NCI-H460 (cell line): Measurements from ENCODE around the gene ARMH4. TPM values are rescaled to one million over a fixed set of nuclear protein-coding genes. Genes with fewer than 3 reads are reported as not detected.

ENCODE experiments used
- DNase-seq: peaks from one replicate; pipeline ENCODE4 v3.0.0-alpha.2; 2016; ENCODE audit warnings: low read depth; ENCODE audit errors: extremely low read depth
- polyA plus RNA-seq: library from polyadenylated mRNA; depleted of rRNA; stranded (reverse); fragments of >200 nt; gene quantifications from 2 replicates; pipeline ENCODE4 v1.2.3, GENCODE V29; 2014; cell fraction: nucleus; rRNA removed
- total RNA-seq: library from RNA; depleted of rRNA; stranded (reverse); fragments of >200 nt; shearing (Covaris generic); gene quantifications from 2 replicates; pipeline ENCODE4 v1.2.3, GENCODE V29; 2014; rRNA removed

Gene ARMH4, protein sequence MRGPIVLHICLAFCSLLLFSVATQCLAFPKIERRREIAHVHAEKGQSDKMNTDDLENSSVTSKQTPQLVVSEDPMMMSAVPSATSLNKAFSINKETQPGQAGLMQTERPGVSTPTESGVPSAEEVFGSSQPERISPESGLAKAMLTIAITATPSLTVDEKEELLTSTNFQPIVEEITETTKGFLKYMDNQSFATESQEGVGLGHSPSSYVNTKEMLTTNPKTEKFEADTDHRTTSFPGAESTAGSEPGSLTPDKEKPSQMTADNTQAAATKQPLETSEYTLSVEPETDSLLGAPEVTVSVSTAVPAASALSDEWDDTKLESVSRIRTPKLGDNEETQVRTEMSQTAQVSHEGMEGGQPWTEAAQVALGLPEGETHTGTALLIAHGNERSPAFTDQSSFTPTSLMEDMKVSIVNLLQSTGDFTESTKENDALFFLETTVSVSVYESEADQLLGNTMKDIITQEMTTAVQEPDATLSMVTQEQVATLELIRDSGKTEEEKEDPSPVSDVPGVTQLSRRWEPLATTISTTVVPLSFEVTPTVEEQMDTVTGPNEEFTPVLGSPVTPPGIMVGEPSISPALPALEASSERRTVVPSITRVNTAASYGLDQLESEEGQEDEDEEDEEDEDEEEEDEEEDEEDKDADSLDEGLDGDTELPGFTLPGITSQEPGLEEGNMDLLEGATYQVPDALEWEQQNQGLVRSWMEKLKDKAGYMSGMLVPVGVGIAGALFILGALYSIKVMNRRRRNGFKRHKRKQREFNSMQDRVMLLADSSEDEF
- total RNA-seq: 0.23 and 1.2 TPM in 2 replicates
- polyA plus RNA-seq: 0.02 and 0.35 TPM in 2 replicates

DNA sequence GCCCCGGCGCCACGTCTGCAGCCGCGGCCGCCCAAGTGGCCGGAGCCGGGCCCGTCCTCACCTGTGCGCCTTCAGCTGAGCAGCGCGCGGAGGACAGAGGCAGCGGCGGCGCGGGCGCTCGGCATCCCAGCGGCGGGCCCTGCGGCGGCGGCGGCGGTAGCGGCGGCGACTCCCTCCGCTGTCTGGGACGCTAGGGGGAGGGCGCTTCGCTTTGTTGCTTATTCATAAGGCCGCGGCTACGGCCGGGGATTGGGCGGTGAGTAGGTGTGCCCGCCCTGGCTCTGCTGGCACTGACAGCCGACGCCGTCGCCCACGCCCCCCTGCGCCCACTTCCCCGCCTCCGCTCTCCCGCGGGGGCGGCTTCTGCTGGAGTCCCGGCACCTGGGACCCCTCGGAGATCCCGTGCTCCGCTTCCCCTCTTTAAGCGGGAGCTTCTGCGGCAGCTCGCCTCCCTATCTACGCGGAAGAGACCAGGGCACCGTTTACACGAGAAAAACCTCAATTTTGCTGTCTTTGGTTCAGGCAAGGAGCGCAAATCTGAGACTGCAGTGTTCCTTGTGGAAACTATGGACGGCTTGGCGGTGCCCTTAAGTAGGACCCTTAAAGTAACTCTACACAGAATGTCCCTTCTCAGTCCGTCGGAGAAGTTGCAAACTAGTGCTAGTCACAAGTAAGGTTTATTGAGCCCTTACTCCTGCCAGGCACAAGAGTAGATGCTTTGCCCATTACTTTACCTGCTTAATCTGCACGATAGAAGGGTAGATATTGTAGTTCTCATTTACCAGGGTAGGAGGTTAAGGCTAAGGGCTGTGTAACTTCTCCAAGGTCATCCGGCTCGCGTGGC, at the start of gene ARMH4:
ARMH4 (minus strand) TSS at position 200 of the 844 bp plus-strand sequence. CDS start 12,855 bp downstream, outside the sequence.
- peak; percentile 81 for DNase-seq

- DNase-seq: no peak
These were observed 48.8 kb upstream of the ARMH4 start for GRCh38 chr14:58200846-58201245.

- no peak for DNase-seq
These were observed 48.4 kb upstream of the ARMH4 start for GRCh38 chr14:58200480-58200841.

- DNase-seq: peak; percentile 79
These were observed 47.9 kb upstream of the ARMH4 start, which contains the start of gene ACTR10 for GRCh38 chr14:58199726-58200479. Gene ACTR10, plus strand, starts transcription at chr14:58200149. Its CDS starts 69 bp downstream, at chr14:58200218.

DNA sequence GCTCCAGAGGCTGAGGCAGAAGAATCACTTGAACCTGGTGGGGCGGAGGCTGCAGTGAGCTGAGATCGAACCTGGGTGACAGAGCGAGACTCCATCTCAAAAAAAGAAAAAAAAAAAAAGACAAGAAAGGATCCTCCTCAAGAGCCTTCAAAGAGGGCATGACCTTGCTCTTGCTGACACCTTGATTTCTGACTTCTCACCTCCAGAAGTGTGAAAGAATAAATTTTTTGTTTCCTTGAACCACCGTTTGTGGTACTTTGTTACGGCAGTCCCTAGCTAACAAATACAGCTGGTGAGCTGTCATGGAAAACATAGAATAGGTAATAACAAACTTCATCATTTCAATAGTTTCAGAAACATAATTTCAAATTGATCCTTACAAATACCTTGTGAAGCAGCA, 46.1 kb upstream of the ARMH4 start:
- no peak for DNase-seq

DNA sequence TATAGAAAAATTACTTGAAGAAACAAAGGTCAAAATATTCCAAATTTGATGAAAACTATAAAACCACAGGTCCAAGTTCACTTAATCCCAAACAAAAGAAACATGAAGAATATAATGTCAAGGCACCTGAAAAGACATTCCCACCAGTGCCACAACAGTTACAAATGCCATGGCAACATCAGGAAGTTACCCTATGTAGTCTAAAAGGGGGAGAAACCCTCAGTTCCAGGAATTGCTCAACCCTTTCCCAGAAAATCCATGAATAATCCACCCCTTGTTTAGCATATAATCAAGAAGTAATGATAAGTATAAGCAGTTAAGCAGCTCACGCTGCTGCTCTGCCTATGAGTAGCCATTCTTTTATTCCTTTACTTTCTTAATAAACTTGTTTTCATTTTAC, 44.2 kb upstream of the ARMH4 start:
- DNase-seq: no peak

DNA sequence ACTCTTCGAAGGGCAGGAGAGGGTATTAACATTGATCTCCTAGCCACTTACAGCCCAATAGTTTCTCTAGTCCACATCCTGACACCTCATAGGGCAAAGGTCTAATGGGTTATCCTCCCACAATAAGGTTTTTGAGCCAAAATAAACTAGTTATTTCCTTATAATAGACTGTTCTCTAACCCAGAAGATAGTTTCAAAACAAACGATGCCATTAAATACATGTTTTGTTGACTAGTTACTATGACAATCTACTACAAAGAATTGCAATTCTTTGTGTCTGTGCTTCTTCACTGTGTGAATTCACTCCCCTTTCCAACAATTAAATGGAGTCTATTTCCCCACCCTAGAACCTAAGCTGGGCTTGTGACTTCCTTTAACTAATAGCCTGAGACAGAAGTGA, 41.5 kb upstream of the ARMH4 start:
- DNase-seq: no peak

GRCh38 chr14:58191763-58192601, 40.0 kb upstream of the ARMH4 start:
- DNase-seq: no peak

- DNase-seq: no peak
These were observed 37.2 kb upstream of the ARMH4 start for GRCh38 chr14:58189176-58189575.

- no peak for DNase-seq
These were observed 25.1 kb upstream of the ARMH4 start for GRCh38 chr14:58177125-58177524.

- peak; percentile 91 for DNase-seq
These were observed 19.1 kb upstream of the ARMH4 start for GRCh38 chr14:58171090-58171489.

GRCh38 chr14:58167891-58168290, 15.9 kb upstream of the ARMH4 start:
- DNase-seq: no peak

DNA sequence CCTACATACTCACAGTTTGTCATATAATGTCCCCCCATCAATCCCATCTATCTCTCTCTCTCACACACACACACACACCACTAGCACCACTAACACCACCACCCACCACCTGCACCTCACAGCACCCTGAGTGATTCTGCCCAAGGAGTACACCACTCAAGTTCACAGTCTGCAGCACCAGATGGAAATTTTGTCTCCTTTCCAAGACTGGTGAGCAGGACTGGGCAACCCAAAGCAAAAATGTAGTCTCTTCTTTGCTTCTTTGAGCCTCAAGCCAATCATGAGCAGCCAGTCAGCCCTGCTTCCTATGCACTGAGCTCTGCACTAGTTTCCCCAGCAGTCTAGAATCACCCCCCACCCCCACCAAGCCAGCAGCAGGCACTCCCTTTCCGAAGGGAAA, 15.0 kb upstream of the ARMH4 start:
- no peak for DNase-seq

- DNase-seq: peak; percentile 71
These were observed 14.3 kb upstream of the ARMH4 start for GRCh38 chr14:58166005-58166983.

DNA sequence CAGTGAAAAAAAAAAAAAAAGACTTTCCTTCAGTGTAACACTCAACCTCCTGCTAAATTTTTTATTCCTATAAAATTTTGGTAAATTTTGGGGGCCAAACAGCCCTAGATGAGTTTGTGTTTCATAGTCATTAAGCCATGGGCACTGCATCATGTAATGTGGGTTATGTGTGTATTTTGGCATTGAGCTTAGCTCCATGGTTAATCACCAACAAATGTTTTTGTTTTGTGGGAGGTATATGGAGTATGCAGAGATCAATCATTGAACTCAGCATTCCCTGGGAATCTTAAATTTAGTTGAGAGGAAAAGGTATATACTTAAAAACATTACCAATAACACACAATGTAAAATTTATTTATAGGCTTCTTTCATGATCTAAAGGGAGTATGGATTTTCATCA, 8.5 kb upstream of the ARMH4 start:
- no peak for DNase-seq

GRCh38 chr14:58151133-58152013, 640 bp downstream of the ARMH4 start:
- no peak for DNase-seq

GRCh38 chr14:58150243-58150805, 1.7 kb downstream of the ARMH4 start:
- no peak for DNase-seq
